Ectodermal cell (in vitro differentiated cells): ENCODE measurements around the gene FKRP. TPM values are rescaled to one million over a fixed set of nuclear protein-coding genes. Genes with fewer than 3 reads are reported as not detected.
"Not testable (repeated sequence)": the region's sequence is repeated elsewhere in the genome, so short reads cannot be mapped to it uniquely, and the experiment has no call there.

Experiments
- H3K27ac ChIP-seq: 2 replicates; pipeline ENCODE4 v1.7.0; 2013; ENCODE audit warnings: mild to moderate bottlenecking, low read depth, low read length; ENCODE audit not compliant: insufficient read depth, poor library complexity, severe bottlenecking
- H3K27me3 ChIP-seq: 2 replicates; pipeline ENCODE4 v1.7.0; 2013; ENCODE audit warnings: mild to moderate bottlenecking, low read length; ENCODE audit not compliant: insufficient read depth, control insufficient read depth, poor library complexity, severe bottlenecking
- H3K36me3 ChIP-seq: one replicate; pipeline ENCODE4 v1.7.0; 2013; ENCODE audit warnings: low read length; ENCODE audit not compliant: control insufficient read depth, insufficient read depth
- H3K4me1 ChIP-seq: one replicate; pipeline ENCODE4 v1.7.0; 2013; ENCODE audit warnings: low read length; ENCODE audit not compliant: control insufficient read depth, insufficient read depth
- H3K4me3 ChIP-seq: 2 replicates; pipeline ENCODE4 v1.7.0; 2013; ENCODE audit warnings: low read depth, low read length, control low read depth; ENCODE audit not compliant: insufficient read depth
- H3K9me3 ChIP-seq: 2 replicates; pipeline ENCODE4 v1.7.0; 2013; ENCODE audit warnings: mild to moderate bottlenecking, low read length, moderate library complexity; ENCODE audit not compliant: control insufficient read depth
- WGBS, 2 experiments: methylation state at CpG; one replicate each; pipeline ENCODE4 v1.1.7; 2013; ENCODE audit warnings: missing lambda C conversion rate in 2 of 2; 5-methylcytosine and 5-hydroxymethylcytosine counted together
- polyA plus RNA-seq, 4 experiments: library from polyadenylated mRNA; stranded (reverse); fragments of 50-300 nt; gene quantifications; one replicate each; pipeline ENCODE4 v1.2.3, GENCODE V29; 2013

Gene FKRP, protein sequence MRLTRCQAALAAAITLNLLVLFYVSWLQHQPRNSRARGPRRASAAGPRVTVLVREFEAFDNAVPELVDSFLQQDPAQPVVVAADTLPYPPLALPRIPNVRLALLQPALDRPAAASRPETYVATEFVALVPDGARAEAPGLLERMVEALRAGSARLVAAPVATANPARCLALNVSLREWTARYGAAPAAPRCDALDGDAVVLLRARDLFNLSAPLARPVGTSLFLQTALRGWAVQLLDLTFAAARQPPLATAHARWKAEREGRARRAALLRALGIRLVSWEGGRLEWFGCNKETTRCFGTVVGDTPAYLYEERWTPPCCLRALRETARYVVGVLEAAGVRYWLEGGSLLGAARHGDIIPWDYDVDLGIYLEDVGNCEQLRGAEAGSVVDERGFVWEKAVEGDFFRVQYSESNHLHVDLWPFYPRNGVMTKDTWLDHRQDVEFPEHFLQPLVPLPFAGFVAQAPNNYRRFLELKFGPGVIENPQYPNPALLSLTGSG
- 37.5 TPM for polyA plus RNA-seq (2013, experiment 1 of 4)
- polyA plus RNA-seq (2013, experiment 2 of 4): 41.8 TPM
- 30.9 TPM for polyA plus RNA-seq (2013, experiment 3 of 4)
- 32.6 TPM for polyA plus RNA-seq (2013, experiment 4 of 4)

DNA sequence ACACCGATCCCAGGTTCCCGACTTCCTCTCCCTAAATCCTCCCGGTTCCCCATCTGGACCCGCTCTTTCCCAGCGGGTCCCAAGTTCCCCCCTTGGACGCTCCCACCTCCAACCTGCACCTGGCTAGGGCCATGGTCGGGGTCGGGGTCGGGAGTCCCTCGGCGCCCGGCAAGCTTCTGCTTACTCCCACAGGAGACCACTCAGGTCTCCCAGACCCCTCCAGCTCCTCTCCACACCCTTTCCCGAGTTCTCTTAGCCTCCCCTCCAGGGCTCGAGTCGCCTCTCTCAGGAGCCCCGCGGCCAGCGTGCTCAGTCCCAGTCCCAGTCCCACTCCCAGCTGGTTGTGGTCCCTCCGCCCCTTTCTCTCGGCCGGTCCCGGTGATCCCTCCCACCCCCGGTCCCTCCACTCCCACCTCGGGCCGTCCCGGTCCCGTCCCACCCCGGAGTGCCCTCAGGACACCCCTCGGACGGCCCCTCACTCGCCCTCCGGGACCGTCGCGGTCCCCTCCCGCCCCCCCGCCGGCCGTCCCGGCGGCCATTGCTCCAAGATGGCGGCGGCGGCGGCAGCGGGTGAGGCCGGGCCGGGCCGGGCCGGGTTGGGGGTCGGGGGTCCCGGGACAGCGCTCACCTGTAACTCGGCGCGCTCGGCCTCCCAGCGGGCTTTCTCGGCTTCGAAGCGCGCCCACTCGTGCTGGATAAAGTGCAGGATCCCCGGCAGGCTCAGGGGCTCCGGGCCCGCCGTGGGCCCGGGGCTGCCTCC is at the start of gene FKRP:
Gene FKRP, plus strand, starts transcription at position 537 of the 760 bp plus-strand sequence. CDS start 9,394 bp downstream, outside the sequence.
- Histone ChIP-seq H3K9me3 (no peaks in the 10 kb centered on the region), H3K36me3 (no peaks in the 10 kb centered on the region), H3K4me1 (peaks cover 13% of the 10 kb centered on the region), H3K27ac (peak within 1 kb of the TSS; percentile 67), H3K27me3 (no peaks in the 10 kb centered on the region), H3K4me3 (peak within 1 kb of the TSS; percentile 91)
- WGBS, 2 experiments: 0% methylated on average over 68 of the region's 68 CpGs

DNA sequence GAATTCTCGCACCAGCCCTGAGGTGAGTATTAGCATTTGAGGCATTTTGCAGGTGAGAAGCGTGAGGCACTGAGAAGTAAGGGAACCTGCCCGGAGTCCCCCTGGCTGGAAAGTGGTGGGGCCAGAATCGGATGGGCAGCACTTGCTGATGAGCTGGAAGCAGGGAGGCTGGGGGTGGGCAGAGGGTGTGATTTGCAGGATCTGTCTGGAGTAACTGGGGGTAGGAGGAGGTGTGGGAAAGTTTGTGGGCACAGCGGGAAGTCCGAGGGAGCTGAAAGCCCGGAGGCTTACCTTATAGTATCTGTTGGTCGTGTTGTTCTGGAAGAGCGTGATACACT is 49.0 kb upstream of the FKRP start:
- H3K9me3 ChIP-seq: no peaks in the 10 kb centered on the region
- 74 to 75% methylated on average over 9 of the region's 9 CpGs for WGBS, 2 experiments
- no peaks in the 10 kb centered on the region for H3K27me3 ChIP-seq
- peaks cover 5% of the 10 kb centered on the region for H3K4me1 ChIP-seq
- no peak overlapping the region for H3K27ac ChIP-seq
- H3K36me3 ChIP-seq: peaks cover 41% of the 10 kb centered on the region
- peak overlapping the region; percentile 10 for H3K4me3 ChIP-seq

DNA sequence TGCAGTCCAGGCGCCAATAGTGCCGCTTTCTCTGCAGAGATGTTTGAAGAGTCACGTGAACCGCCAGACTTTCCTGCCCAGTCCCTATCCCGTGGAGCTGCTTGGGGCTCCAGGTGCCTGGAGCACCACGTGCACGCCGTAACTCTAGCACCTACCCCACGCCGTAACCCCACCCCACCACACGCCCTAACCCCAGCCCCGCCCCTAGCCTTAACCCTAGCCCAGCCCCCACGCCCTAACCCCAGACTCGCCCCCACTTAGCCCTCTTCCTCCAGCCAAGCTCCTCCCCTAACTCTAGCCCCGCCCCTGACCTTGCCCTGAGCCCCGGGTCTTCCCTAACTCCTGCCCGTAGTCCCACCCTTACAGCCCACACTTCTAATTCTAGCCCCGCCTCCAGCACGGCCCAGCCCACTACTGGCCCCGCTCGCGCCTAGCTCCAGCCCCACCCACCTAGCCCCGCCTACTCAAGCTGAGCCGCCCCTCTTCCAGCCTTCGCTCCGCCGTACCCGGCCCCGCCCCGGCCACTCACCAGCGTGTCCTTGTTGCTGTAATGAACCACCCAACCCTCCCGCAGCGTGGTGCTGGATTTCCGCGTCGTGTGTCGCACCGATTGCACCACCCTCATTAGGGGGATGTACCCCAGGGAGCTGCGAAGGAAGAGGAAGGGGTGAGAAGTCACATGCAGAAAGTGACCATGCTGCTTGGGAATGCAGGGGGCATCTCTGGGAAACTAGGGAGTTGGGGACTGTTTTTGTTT is 48.5 kb upstream of the FKRP start:
- Histone ChIP-seq H3K9me3 (no peaks in the 10 kb centered on the region), H3K27ac (peak overlapping the region; percentile 63), H3K4me3 (peak overlapping the region; percentile 10), H3K27me3 (no peaks in the 10 kb centered on the region), H3K4me1 (peaks cover 5% of the 10 kb centered on the region), H3K36me3 (peaks cover 39% of the 10 kb centered on the region)
- 8 to 10% methylated on average over 39 of the region's 39 CpGs for WGBS, 2 experiments

DNA sequence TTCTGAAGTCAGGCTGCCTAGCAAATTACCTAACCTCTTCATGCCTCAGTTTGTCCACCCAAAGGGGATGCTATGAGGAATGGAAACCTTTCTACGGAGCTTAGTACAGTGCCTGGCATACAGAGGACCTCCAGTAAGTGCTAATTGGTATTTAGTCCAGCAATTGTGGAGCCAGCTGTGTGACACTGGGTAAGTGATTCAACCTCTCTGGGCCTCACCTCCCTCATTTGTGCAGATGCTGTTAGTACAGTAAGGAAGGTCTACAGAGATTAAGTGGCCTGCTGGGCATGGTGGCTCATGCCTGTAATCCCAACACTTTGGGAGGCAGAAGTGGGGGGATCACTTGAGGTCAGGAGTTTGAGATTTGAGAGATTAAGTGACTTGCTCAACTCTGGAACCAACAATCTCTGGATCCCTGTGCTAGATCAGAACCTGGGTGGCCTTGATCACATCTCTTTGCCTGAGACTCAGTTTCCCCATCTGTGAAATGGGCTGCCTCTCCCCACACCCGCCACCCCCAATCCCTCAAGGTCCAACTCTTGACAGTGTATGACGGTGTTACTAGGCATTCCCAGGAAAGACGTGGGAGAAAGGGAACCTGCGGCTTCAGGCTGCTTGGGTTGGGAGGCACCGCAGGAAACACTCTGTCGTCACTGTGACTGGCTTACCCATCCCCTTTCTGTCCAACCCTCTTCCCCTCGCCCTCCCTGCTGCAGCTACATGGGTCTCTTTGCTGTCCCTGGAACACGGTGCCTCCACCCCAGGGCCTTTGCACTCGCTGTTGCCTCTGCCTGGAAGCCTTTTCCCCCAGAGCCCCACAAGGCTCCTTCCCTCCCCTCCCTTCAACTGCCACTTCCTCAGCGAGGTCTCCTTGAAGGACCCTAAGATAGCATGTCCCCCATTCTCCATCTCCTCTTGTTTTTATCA is 47.2 kb upstream of the FKRP start:
- 94 to 95% methylated on average over 11 of the region's 11 CpGs for WGBS, 2 experiments
- no peak overlapping the region for H3K4me3 ChIP-seq
- H3K27me3 ChIP-seq: no peaks in the 10 kb centered on the region
- no peak overlapping the region for H3K27ac ChIP-seq
- peaks cover 5% of the 10 kb centered on the region for H3K4me1 ChIP-seq
- no peaks in the 10 kb centered on the region for H3K9me3 ChIP-seq
- H3K36me3 ChIP-seq: peaks cover 35% of the 10 kb centered on the region

DNA sequence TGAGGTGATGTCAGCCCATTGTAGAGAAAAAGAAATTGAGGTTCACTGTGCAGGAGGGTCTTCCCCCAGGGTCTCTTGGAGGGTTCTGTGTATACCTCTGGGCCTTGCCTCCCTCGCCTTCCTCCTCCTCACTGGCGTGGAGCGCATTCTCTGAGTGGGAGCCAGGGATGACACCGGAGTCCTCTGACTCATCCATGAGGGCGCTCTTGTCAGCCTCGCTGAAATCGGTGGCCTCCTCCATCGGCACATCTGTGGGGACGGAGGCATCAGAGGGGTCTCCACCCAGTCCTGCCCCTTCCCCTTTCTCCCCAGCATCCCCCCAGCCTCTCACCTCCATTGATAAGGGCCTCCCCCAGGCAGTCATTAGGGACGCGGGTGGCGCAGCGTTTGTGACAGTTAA is 45.2 kb upstream of the FKRP start:
- Histone ChIP-seq H3K4me1 (peaks cover 5% of the 10 kb centered on the region), H3K9me3 (no peaks in the 10 kb centered on the region), H3K36me3 (peaks cover 36% of the 10 kb centered on the region), H3K27ac (no peak overlapping the region), H3K27me3 (no peaks in the 10 kb centered on the region), H3K4me3 (no peak overlapping the region)
- 94 to 98% methylated on average over 13 of the region's 13 CpGs for WGBS, 2 experiments

DNA sequence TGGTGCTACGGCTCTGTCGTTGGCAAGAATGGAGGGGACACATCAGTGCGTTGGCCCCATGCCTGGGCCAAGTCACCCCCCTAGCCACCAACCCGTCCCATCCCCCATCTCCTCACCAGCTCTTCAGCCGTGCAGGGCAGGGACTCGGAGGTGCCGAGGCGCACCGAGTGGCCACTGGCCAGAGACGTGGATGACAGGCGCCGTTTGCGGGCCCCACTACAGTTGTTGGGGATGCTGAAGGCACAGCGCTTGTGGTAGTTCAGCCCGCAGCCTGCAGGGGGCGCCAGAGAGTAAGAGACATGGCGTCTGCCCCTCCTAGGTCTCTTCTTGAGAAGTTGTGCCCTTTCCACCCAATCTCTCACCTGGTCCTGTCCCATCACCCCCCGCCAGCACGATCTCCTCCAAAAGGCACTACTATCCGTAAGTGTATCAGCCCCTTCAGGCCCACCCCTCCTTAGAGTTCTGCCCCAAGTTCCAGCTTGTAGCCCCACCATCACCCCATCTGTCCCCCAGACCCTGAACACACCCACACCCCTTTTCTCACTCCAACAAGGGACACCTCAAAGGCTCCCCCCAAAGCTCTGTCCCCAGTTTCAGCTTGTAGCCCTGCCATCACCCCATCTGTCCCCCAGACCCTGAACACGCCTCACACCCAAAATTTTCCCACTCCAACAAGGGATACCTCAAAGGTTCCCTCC is 41.3 kb upstream of the FKRP start:
- Histone ChIP-seq H3K9me3 (no peaks in the 10 kb centered on the region), H3K4me1 (no peaks in the 10 kb centered on the region), H3K4me3 (no peak overlapping the region), H3K36me3 (peaks cover 41% of the 10 kb centered on the region), H3K27ac (no peak overlapping the region), H3K27me3 (no peaks in the 10 kb centered on the region)
- 53 to 57% methylated on average over 21 of the region's 21 CpGs for WGBS, 2 experiments

DNA sequence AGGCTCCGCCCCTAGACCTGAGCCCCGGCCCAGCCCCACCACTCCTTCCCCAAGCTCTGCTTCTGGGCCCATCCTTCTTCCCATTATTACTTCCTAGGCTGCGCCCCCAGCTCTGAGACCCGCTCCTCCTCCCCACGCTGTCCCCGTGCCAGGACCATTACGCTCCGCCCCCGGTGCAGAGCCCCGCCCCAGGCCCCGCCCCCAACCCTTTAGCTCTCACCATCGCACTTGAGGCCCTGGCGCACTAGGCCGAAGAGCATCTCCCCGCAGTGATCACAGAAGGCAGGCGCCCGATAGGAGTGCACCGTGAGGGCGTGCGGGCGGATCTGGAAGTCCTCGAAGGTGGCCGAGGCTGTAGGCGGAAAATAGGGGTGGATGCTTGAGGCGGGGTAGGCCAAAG is 35.2 kb upstream of the FKRP start:
- Histone ChIP-seq H3K27me3 (no peaks in the 10 kb centered on the region), H3K36me3 (peaks cover 12% of the 10 kb centered on the region), H3K4me3 (no peak overlapping the region), H3K9me3 (no peaks in the 10 kb centered on the region), H3K27ac (no peak overlapping the region), H3K4me1 (peaks cover 12% of the 10 kb centered on the region)
- WGBS, 2 experiments: 80 to 85% methylated on average over 25 of the region's 25 CpGs

DNA sequence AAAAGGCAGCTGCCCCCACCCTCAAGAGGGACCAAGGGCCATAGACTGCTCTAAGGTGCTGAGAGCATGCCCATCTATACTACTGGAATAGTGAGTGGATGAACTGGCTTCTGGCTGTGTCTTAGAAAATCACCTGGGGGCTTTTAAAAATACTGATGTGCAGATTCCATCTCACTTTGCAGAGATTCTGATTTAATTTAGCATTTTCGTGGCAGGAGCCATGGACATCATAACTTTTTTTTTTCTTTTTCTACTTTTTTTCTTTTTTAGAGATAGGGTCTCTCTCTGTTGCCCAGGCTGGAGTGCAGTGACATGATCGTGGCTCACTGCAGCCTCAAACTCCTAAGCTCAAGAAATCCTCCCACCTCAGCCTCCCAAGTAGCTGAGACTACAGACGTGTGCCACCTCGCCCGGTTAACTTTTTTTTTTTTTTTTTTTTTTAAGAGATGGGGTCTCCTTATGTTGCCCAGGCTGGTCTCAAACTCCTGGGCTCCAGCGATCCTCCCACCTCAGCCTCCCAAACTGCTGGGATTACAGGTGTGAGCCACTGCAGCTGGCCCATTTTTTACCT is 33.0 kb upstream of the FKRP start:
- H3K9me3 ChIP-seq, H3K36me3 ChIP-seq, H3K27ac ChIP-seq, H3K4me3 ChIP-seq, H3K27me3 ChIP-seq: not testable (repeated sequence)
- peaks cover 14% of the 10 kb centered on the region for H3K4me1 ChIP-seq
- 89 to 93% methylated on average over 6 of the region's 6 CpGs for WGBS, 2 experiments
